ENCODE results near the gene DMRTC2.
A peak's percentile ranks its signal among the peaks of the same experiment; 100 is the strongest.

DMRTC2 gene

GRCh38 chr19:41821003-41821735 is 23.7 kb upstream of the DMRTC2 start:
- Histone ChIP-seq H2BK5ac (ENCODE audit: low read depth, low read length, poor library complexity, severe bottlenecking) (no peak overlapping the region), H3K4me2 (ENCODE audit: low read length, poor library complexity, severe bottlenecking) (no peak overlapping the region), H3K9ac (ENCODE audit: low read length) (no peak overlapping the region), H2AFZ (ENCODE audit: low read depth, low read length) (no peak overlapping the region), H2BK120ac (ENCODE audit: low read depth, low read length) (no peak overlapping the region), H3K14ac (ENCODE audit: low read length in 2 of 2) (no peak overlapping the region), H4K8ac (ENCODE audit: low read length) (no peak overlapping the region), H3K23ac (ENCODE audit: low read length in 2 of 2) (no peak overlapping the region), H3K4ac (ENCODE audit: low read depth in 1 of 2, low read length in 2 of 2) (no peak overlapping the region), H3K4me3 (ENCODE audit: insufficient read depth in 1 of 2, low read depth in 1 of 2, low read length in 2 of 2) (no peak overlapping the region), H2BK15ac (ENCODE audit: low read depth, poor library complexity, severe bottlenecking) (no peak overlapping the region), H3K4me1 (ENCODE audit: control insufficient read depth, insufficient read depth, low read depth, low read length) (no peaks in the 10 kb centered on the region), H3K36me3 (ENCODE audit: control insufficient read depth in 1 of 2, insufficient read depth in 2 of 2, low read depth in 1 of 2, low read length in 2 of 2) (no peaks in the 10 kb centered on the region), H3K18ac (ENCODE audit: low read depth in 1 of 2, low read length in 2 of 2) (no peak overlapping the region), H4K91ac (ENCODE audit: low read length) (no peak overlapping the region), H3K79me1 (replicated peaks; ENCODE audit: low read length, poor library complexity, severe bottlenecking) (no peaks in the 10 kb centered on the region), H2BK12ac (ENCODE audit: low read length in 2 of 2) (no peak overlapping the region), H3K9me3 (ENCODE audit: control insufficient read depth, low read length) (no peaks in the 10 kb centered on the region), H3K27me3 (ENCODE audit: control insufficient read depth in 1 of 2, insufficient read depth in 1 of 2, low read length in 2 of 2) (peaks cover 0 to 23% of the 10 kb centered on the region in 2 experiments), H2AK5ac (ENCODE audit: low read length, severe bottlenecking) (no peak overlapping the region), H3K27ac (ENCODE audit: low read length, poor library complexity, severe bottlenecking) (no peak overlapping the region)
- WGBS: 82% methylated on average over 12 of the region's 12 CpGs
- DNase-seq: no peak

GRCh38 chr19:41837981-41838708 is 6.7 kb upstream of the DMRTC2 start:
- Histone ChIP-seq H4K8ac (ENCODE audit: low read length) (no peak overlapping the region), H3K36me3 (ENCODE audit: control insufficient read depth in 1 of 2, insufficient read depth in 2 of 2, low read depth in 1 of 2, low read length in 2 of 2) (no peaks in the 10 kb centered on the region), H4K91ac (ENCODE audit: low read length) (no peak overlapping the region), H3K18ac (ENCODE audit: low read depth in 1 of 2, low read length in 2 of 2) (no peak overlapping the region), H2AFZ (ENCODE audit: low read depth, low read length) (no peak overlapping the region), H2BK12ac (ENCODE audit: low read length in 2 of 2) (no peak overlapping the region), H3K14ac (ENCODE audit: low read length in 2 of 2) (no peak overlapping the region), H3K4me1 (ENCODE audit: control insufficient read depth, insufficient read depth, low read depth, low read length) (no peaks in the 10 kb centered on the region), H3K9ac (ENCODE audit: low read length) (no peak overlapping the region), H3K4me3 (ENCODE audit: insufficient read depth in 1 of 2, low read depth in 1 of 2, low read length in 2 of 2) (no peak overlapping the region), H3K79me1 (replicated peaks; ENCODE audit: low read length, poor library complexity, severe bottlenecking) (no peaks in the 10 kb centered on the region), H2BK120ac (ENCODE audit: low read depth, low read length) (no peak overlapping the region), H2AK5ac (ENCODE audit: low read length, severe bottlenecking) (no peak overlapping the region), H3K23ac (ENCODE audit: low read length in 2 of 2) (no peak overlapping the region), H3K27me3 (ENCODE audit: control insufficient read depth in 1 of 2, insufficient read depth in 1 of 2, low read length in 2 of 2) (peaks cover 35 to 65% of the 10 kb centered on the region in 2 experiments), H2BK15ac (ENCODE audit: low read depth, poor library complexity, severe bottlenecking) (no peak overlapping the region), H3K27ac (ENCODE audit: low read length, poor library complexity, severe bottlenecking) (no peak overlapping the region), H2BK5ac (ENCODE audit: low read depth, low read length, poor library complexity, severe bottlenecking) (no peak overlapping the region), H3K4me2 (ENCODE audit: low read length, poor library complexity, severe bottlenecking) (no peak overlapping the region), H3K4ac (ENCODE audit: low read depth in 1 of 2, low read length in 2 of 2) (no peak overlapping the region), H3K9me3 (ENCODE audit: control insufficient read depth, low read length) (no peaks in the 10 kb centered on the region)
- 54% methylated on average over 12 of the region's 13 CpGs for WGBS
- DNase-seq: no peak

- H3K27ac ChIP-seq (ENCODE audit: low read length, poor library complexity, severe bottlenecking): no peak overlapping the region
- no peak overlapping the region for H3K9ac ChIP-seq (ENCODE audit: low read length)
- peak overlapping the region in 1 of 2 experiments; percentile 94 for H3K23ac ChIP-seq (ENCODE audit: low read length in 2 of 2)
- H3K4me1 ChIP-seq (ENCODE audit: control insufficient read depth, insufficient read depth, low read depth, low read length): no peaks in the 10 kb centered on the region
- H3K14ac ChIP-seq (ENCODE audit: low read length in 2 of 2): no peak overlapping the region
- WGBS: 35% methylated on average over 2 of the region's 2 CpGs
- no peak overlapping the region for H3K18ac ChIP-seq (ENCODE audit: low read depth in 1 of 2, low read length in 2 of 2)
- no peak overlapping the region for H3K4me3 ChIP-seq (ENCODE audit: insufficient read depth in 1 of 2, low read depth in 1 of 2, low read length in 2 of 2)
- no peak overlapping the region for H4K8ac ChIP-seq (ENCODE audit: low read length)
- H4K91ac ChIP-seq (ENCODE audit: low read length): no peak overlapping the region
- no peak overlapping the region for H2AFZ ChIP-seq (ENCODE audit: low read depth, low read length)
- no peak overlapping the region for H2BK120ac ChIP-seq (ENCODE audit: low read depth, low read length)
- no peaks in the 10 kb centered on the region for H3K9me3 ChIP-seq (ENCODE audit: control insufficient read depth, low read length)
- no peak overlapping the region for H3K4ac ChIP-seq (ENCODE audit: low read depth in 1 of 2, low read length in 2 of 2)
- no peak overlapping the region for H2BK15ac ChIP-seq (ENCODE audit: low read depth, poor library complexity, severe bottlenecking)
- DNase-seq: no peak
- no peaks in the 10 kb centered on the region for H3K79me1 ChIP-seq (replicated peaks; ENCODE audit: low read length, poor library complexity, severe bottlenecking)
- no peaks in the 10 kb centered on the region for H3K36me3 ChIP-seq (ENCODE audit: control insufficient read depth in 1 of 2, insufficient read depth in 2 of 2, low read depth in 1 of 2, low read length in 2 of 2)
- no peak overlapping the region for H2BK12ac ChIP-seq (ENCODE audit: low read length in 2 of 2)
- peaks cover 35 to 70% of the 10 kb centered on the region in 2 experiments for H3K27me3 ChIP-seq (ENCODE audit: control insufficient read depth in 1 of 2, insufficient read depth in 1 of 2, low read length in 2 of 2)
- no peak overlapping the region for H2BK5ac ChIP-seq (ENCODE audit: low read depth, low read length, poor library complexity, severe bottlenecking)
- no peak overlapping the region for H2AK5ac ChIP-seq (ENCODE audit: low read length, severe bottlenecking)
- H3K4me2 ChIP-seq (ENCODE audit: low read length, poor library complexity, severe bottlenecking): no peak overlapping the region
These were observed 5.6 kb upstream of the DMRTC2 start for GRCh38 chr19:41839211-41839610.

- Histone ChIP-seq H3K36me3 (ENCODE audit: control insufficient read depth in 1 of 2, insufficient read depth in 2 of 2, low read depth in 1 of 2, low read length in 2 of 2) (no peaks in the 10 kb centered on the region), H4K8ac (ENCODE audit: low read length) (no peak overlapping the region), H3K9me3 (ENCODE audit: control insufficient read depth, low read length) (no peaks in the 10 kb centered on the region), H2BK120ac (ENCODE audit: low read depth, low read length) (no peak overlapping the region), H3K79me1 (replicated peaks; ENCODE audit: low read length, poor library complexity, severe bottlenecking) (no peaks in the 10 kb centered on the region), H3K27me3 (ENCODE audit: control insufficient read depth in 1 of 2, insufficient read depth in 1 of 2, low read length in 2 of 2) (peaks cover 15 to 43% of the 10 kb centered on the region in 2 experiments), H3K23ac (ENCODE audit: low read length in 2 of 2) (no peak overlapping the region), H2BK5ac (ENCODE audit: low read depth, low read length, poor library complexity, severe bottlenecking) (no peak overlapping the region), H3K18ac (ENCODE audit: low read depth in 1 of 2, low read length in 2 of 2) (no peak overlapping the region), H3K4me1 (ENCODE audit: control insufficient read depth, insufficient read depth, low read depth, low read length) (no peaks in the 10 kb centered on the region), H2BK12ac (ENCODE audit: low read length in 2 of 2) (no peak overlapping the region), H3K4me2 (ENCODE audit: low read length, poor library complexity, severe bottlenecking) (no peak overlapping the region), H3K4me3 (ENCODE audit: insufficient read depth in 1 of 2, low read depth in 1 of 2, low read length in 2 of 2) (no peak overlapping the region), H3K9ac (ENCODE audit: low read length) (no peak overlapping the region), H3K14ac (ENCODE audit: low read length in 2 of 2) (no peak overlapping the region), H3K27ac (ENCODE audit: low read length, poor library complexity, severe bottlenecking) (no peak overlapping the region), H2AFZ (ENCODE audit: low read depth, low read length) (no peak overlapping the region), H2BK15ac (ENCODE audit: low read depth, poor library complexity, severe bottlenecking) (no peak overlapping the region), H4K91ac (ENCODE audit: low read length) (no peak overlapping the region), H3K4ac (ENCODE audit: low read depth in 1 of 2, low read length in 2 of 2) (no peak overlapping the region), H2AK5ac (ENCODE audit: low read length, severe bottlenecking) (no peak overlapping the region)
- no peak for DNase-seq
- 74% methylated on average over 7 of the region's 7 CpGs for WGBS
These were observed 1.5 kb upstream of the DMRTC2 start for GRCh38 chr19:41843371-41843770.
